Activated T-helper 2 cell treated with anti-CD3 and anti-CD28 coated beads, Interferon-gamma antibody, Interleukin-2, Interleukin-4, amounts not matched to agents 10 μg/mL and 5 μg/mL and 100 μg/mL, durations not matched to agents 14 hours and 24 hours and 36 hours (primary cell): ENCODE data around the gene GKAP1. TPM values are rescaled to one million over a fixed set of nuclear protein-coding genes. Genes with fewer than 3 reads are reported as not detected.
"Not testable (repeated sequence)": the region's sequence is repeated elsewhere in the genome, so short reads cannot be mapped to it uniquely, and the experiment has no call there.

Experiments
- DNase-seq: peaks from one replicate; pipeline ENCODE4 v3.0.0; 2021; ENCODE audit warnings: low spot score
- H3K27ac Mint-ChIP-seq: one replicate; pipeline ENCODE4 v1.8.0; 2021; ENCODE audit warnings: mixed read lengths
- H3K27me3 Mint-ChIP-seq: one replicate; pipeline ENCODE4 v1.8.0; 2021; ENCODE audit warnings: low read depth, mixed read lengths
- H3K36me3 Mint-ChIP-seq: one replicate; pipeline ENCODE4 v1.8.0; 2021; ENCODE audit warnings: low read depth, mixed read lengths
- H3K4me1 Mint-ChIP-seq: one replicate; pipeline ENCODE4 v1.8.0; 2021; ENCODE audit warnings: low read depth, mixed read lengths
- H3K4me3 Mint-ChIP-seq: one replicate; pipeline ENCODE4 v1.8.0; 2021; ENCODE audit warnings: low read depth, mild to moderate bottlenecking, moderate library complexity, mixed read lengths
- H3K9me3 Mint-ChIP-seq: one replicate; pipeline ENCODE4 v1.8.0; 2021; ENCODE audit warnings: mixed read lengths
- intact Hi-C: fragments of 100-400 bp; cut with micrococcal nuclease; formaldehyde crosslinking; loops from one replicate; pipeline ENCODE4 v1.15.1; 2023
- total RNA-seq: library from RNA; stranded (reverse); gene quantifications from 2 replicates; pipeline ENCODE4 v1.2.3, GENCODE V29; 2022

GKAP1 gene
- total RNA-seq = 2.7 and 2.8 TPM in 2 replicates

- not testable (repeated sequence) for H3K4me1 Mint-ChIP-seq, H3K9me3 Mint-ChIP-seq, H3K27me3 Mint-ChIP-seq, H3K36me3 Mint-ChIP-seq
- H3K4me3 Mint-ChIP-seq = peak within 1 kb of the TSS; percentile 80
- peak; percentile 77 for DNase-seq
- intact Hi-C loops = loop anchor here (5.0 kb wide), 2 partner anchors 110 to 195 kb away; partner anchors contain the start of genes IDNK and UBQLN1
- peak within 1 kb of the TSS; percentile 64 for H3K27ac Mint-ChIP-seq
These were observed at the start of gene GKAP1 for GRCh38 chr9:83817356-83818278. GKAP1 (minus strand) TSS chr9:83817769; CDS start chr9:83806517, 11,252 bp downstream.

- H3K36me3 Mint-ChIP-seq, DNase-seq, H3K27me3 Mint-ChIP-seq, H3K4me3 Mint-ChIP-seq, H3K4me1 Mint-ChIP-seq, H3K9me3 Mint-ChIP-seq, intact Hi-C loops, H3K27ac Mint-ChIP-seq: not testable (repeated sequence)
These were observed 32.3 kb upstream of the GKAP1 start for GRCh38 chr9:83849895-83850294.

GRCh38 chr9:83837070-83837643, 19.6 kb upstream of the GKAP1 start:
- H3K4me3 Mint-ChIP-seq, intact Hi-C loops, H3K4me1 Mint-ChIP-seq, H3K27me3 Mint-ChIP-seq, DNase-seq, H3K27ac Mint-ChIP-seq, H3K36me3 Mint-ChIP-seq, H3K9me3 Mint-ChIP-seq: not testable (repeated sequence)

- intact Hi-C loops, H3K27ac Mint-ChIP-seq, H3K36me3 Mint-ChIP-seq, DNase-seq, H3K4me1 Mint-ChIP-seq, H3K9me3 Mint-ChIP-seq, H3K4me3 Mint-ChIP-seq: not testable (repeated sequence)
- H3K27me3 Mint-ChIP-seq = peaks cover 13% of the 10 kb centered on the region
These were observed 13.0 kb upstream of the GKAP1 start for GRCh38 chr9:83830426-83831071.

GRCh38 chr9:83824986-83825623, 7.5 kb upstream of the GKAP1 start:
- H3K4me3 Mint-ChIP-seq, H3K9me3 Mint-ChIP-seq, H3K36me3 Mint-ChIP-seq, DNase-seq, intact Hi-C loops, H3K27ac Mint-ChIP-seq, H3K4me1 Mint-ChIP-seq: not testable (repeated sequence)
- peaks cover 13% of the 10 kb centered on the region for H3K27me3 Mint-ChIP-seq

- not testable (repeated sequence) for H3K4me1 Mint-ChIP-seq, H3K27ac Mint-ChIP-seq, H3K9me3 Mint-ChIP-seq, H3K27me3 Mint-ChIP-seq, DNase-seq, H3K36me3 Mint-ChIP-seq
- intact Hi-C loops = loop anchor here (5.0 kb wide), 2 partner anchors 110 to 195 kb away; partner anchors contain the start of genes IDNK and UBQLN1
- H3K4me3 Mint-ChIP-seq = peak overlapping the region; percentile 80
These were observed 586 bp downstream of the GKAP1 start for GRCh38 chr9:83817011-83817355.

GRCh38 chr9:83815120-83815519, 2.4 kb downstream of the GKAP1 start:
- not testable (repeated sequence) for H3K36me3 Mint-ChIP-seq, H3K4me1 Mint-ChIP-seq, H3K9me3 Mint-ChIP-seq, DNase-seq, H3K27ac Mint-ChIP-seq, H3K4me3 Mint-ChIP-seq, H3K27me3 Mint-ChIP-seq
- intact Hi-C loops = loop anchor here (5.0 kb wide), 2 partner anchors 108 to 193 kb away; partner anchors contain the start of genes IDNK and UBQLN1

- intact Hi-C loops, H3K36me3 Mint-ChIP-seq, H3K27me3 Mint-ChIP-seq, H3K4me1 Mint-ChIP-seq, H3K27ac Mint-ChIP-seq, H3K4me3 Mint-ChIP-seq, H3K9me3 Mint-ChIP-seq, DNase-seq: not testable (repeated sequence)
These were observed 8.4 kb downstream of the GKAP1 start for GRCh38 chr9:83809213-83809612.

GRCh38 chr9:83804454-83804853, 13.1 kb downstream of the GKAP1 start:
- H3K4me1 Mint-ChIP-seq, H3K9me3 Mint-ChIP-seq, H3K27ac Mint-ChIP-seq, H3K4me3 Mint-ChIP-seq, H3K36me3 Mint-ChIP-seq, intact Hi-C loops, H3K27me3 Mint-ChIP-seq, DNase-seq: not testable (repeated sequence)

- DNase-seq, H3K4me3 Mint-ChIP-seq, intact Hi-C loops, H3K9me3 Mint-ChIP-seq, H3K36me3 Mint-ChIP-seq, H3K4me1 Mint-ChIP-seq, H3K27me3 Mint-ChIP-seq, H3K27ac Mint-ChIP-seq: not testable (repeated sequence)
These were observed 13.6 kb downstream of the GKAP1 start for GRCh38 chr9:83803941-83804340.

- H3K4me1 Mint-ChIP-seq = no peaks in the 10 kb centered on the region
- no peak for DNase-seq
- H3K9me3 Mint-ChIP-seq = no peaks in the 10 kb centered on the region
- H3K27me3 Mint-ChIP-seq = no peaks in the 10 kb centered on the region
- no peak overlapping the region for H3K4me3 Mint-ChIP-seq
- peaks cover 2% of the 10 kb centered on the region for H3K36me3 Mint-ChIP-seq
- no peak overlapping the region for H3K27ac Mint-ChIP-seq
- intact Hi-C loops = no loop called here
These were observed 17.1 kb downstream of the GKAP1 start for GRCh38 chr9:83800236-83801033.

- Mint-ChIP-seq H3K9me3 (no peaks in the 10 kb centered on the region), H3K4me3 (no peak overlapping the region), H3K36me3 (no peaks in the 10 kb centered on the region), H3K27me3 (no peaks in the 10 kb centered on the region), H3K4me1 (peaks cover 3% of the 10 kb centered on the region), H3K27ac (no peak overlapping the region)
- intact Hi-C loops = no loop called here
- DNase-seq = no peak
These were observed 23.5 kb downstream of the GKAP1 start for GRCh38 chr9:83794051-83794450.
